Upper lobe of left lung (tissue), 6 donors: ENCODE data around the gene DGCR8. TPM values are rescaled to one million over a fixed set of nuclear protein-coding genes. Genes with fewer than 3 reads are reported as not detected.

ENCODE experiments used
- ATAC-seq, 2 donors: fragments of 200-7000 bp; cut with Tn5 transposase; one replicate each; pipeline ENCODE4 v1.9.1; 2022; ENCODE audit warnings: mild to moderate bottlenecking in 2 of 2, moderate library complexity in 2 of 2; ENCODE audit not compliant: low FRiP score in 2 of 2
- DNase-seq, 2 donors: peaks; one replicate each; pipeline ENCODE4 v3.0.0-alpha.2; 2019 to 2020
- H3K27ac ChIP-seq, 4 donors: fragments of 200-600 bp; sonication (generic); one replicate each; pipeline ENCODE4 v1.5.1; 2016 to 2019
- H3K27me3 ChIP-seq, 4 donors: fragments of 200-600 bp; sonication (generic); one replicate each; pipeline ENCODE4 v1.5.1; 2017 to 2019
- H3K36me3 ChIP-seq, 4 donors: fragments of 200-600 bp; sonication (generic); one replicate each; pipeline ENCODE4 v1.5.1; 2016 to 2019
- H3K4me1 ChIP-seq, 4 donors: fragments of 200-600 bp; sonication (generic); one replicate each; pipeline ENCODE4 v1.5.1; 2018 to 2019
- H3K4me3 ChIP-seq, 4 donors: fragments of 200-600 bp; sonication (generic); one replicate each; pipeline ENCODE4 v1.5.1; 2017 to 2019; ENCODE audit warnings: mild to moderate bottlenecking in 2 of 4, moderate library complexity in 1 of 4
- H3K9me3 ChIP-seq, 4 donors: fragments of 200-600 bp; sonication (generic); one replicate each; pipeline ENCODE4 v1.5.1; 2018 to 2019
- CTCF ChIP-seq, 6 experiments: fragments of 450-650 bp in 4 of 6; fragments of 200-600 bp in 2 of 6; sonication (generic) in 2 of 6; IDR thresholded peaks; one replicate each; pipeline ENCODE4 v1.5.1; 2016 to 2019; ENCODE audit warnings: antibody characterized with exemption in 6 of 6
- EP300 ChIP-seq, 4 donors: sonication (generic); formaldehyde crosslinking; IDR thresholded peaks; one replicate each; pipeline ENCODE4 v1.5.1; 2017; ENCODE audit warnings: antibody characterized with exemption in 4 of 4, control low read depth in 2 of 4
- POLR2A ChIP-seq, 4 donors: fragments of 450-650 bp; IDR thresholded peaks; one replicate each; pipeline ENCODE4 v1.5.1; 2016 to 2017; ENCODE audit warnings: antibody characterized with exemption in 4 of 4, mild to moderate bottlenecking in 2 of 4
- POLR2AphosphoS5 ChIP-seq, 2 donors: sonication (generic); formaldehyde crosslinking; IDR thresholded peaks; one replicate each; pipeline ENCODE4 v1.5.1; 2017; ENCODE audit warnings: antibody characterized with exemption in 2 of 2
- WGBS, 2 donors: methylation state at CpG; one replicate each; pipeline ENCODE4 v1.1.5; 2017 to 2018; 5-methylcytosine and 5-hydroxymethylcytosine counted together
- total RNA-seq, 6 donors: library from RNA; depleted of rRNA in 4 of 6; stranded (reverse); fragments of >200 nt in 4 of 6; gene quantifications; one replicate each; pipeline versions ENCODE4 v1.1.0 to v1.2.1, GENCODE V29; 2016 to 2021
- donor health status: DM: no; HTN: no; CAD: no; lungs with moderate emphysema.
- donor health status: DM: no; HTN: yes; CAD: no; lungs with severe emphysema.

The DGCR8 gene
- 10 to 100 TPM; 27.7 to 95.3 (median 33.1) TPM for total RNA-seq

GRCh38 chr22:20079745-20080444, at the start of gene DGCR8:
DGCR8 (plus strand) TSS chr22:20080241; CDS start chr22:20085964, 5,723 bp downstream.
- WGBS, 2 donors: 0% methylated on average over 7 to 20 of the region's 100 CpGs

GRCh38 chr22:20031732-20032406, 48.2 kb upstream of the DGCR8 start:
- Histone ChIP-seq H3K4me3 (no peak overlapping the region), H3K27ac (no peak overlapping the region), H3K27me3 (no peaks in the 10 kb centered on the region), H3K36me3 (peaks cover 0 to 21% (median 13%) of the 10 kb centered on the region in 4 donors), H3K9me3 (no peaks in the 10 kb centered on the region), H3K4me1 (peaks cover 16 to 35% (median 18%) of the 10 kb centered on the region in 4 donors)
- TF ChIP-seq POLR2A (IDR thresholded peaks at IDR 0.05): no peak
- TF ChIP-seq POLR2AphosphoS5 (IDR thresholded peaks at IDR 0.05): no peak
- no peak for TF ChIP-seq CTCF (IDR thresholded peaks at IDR 0.05)
- no peak for TF ChIP-seq EP300 (IDR thresholded peaks at IDR 0.05)
- 75 to 94% methylated on average over 9 to 15 of the region's 16 CpGs for WGBS, 2 donors
- peak in 1 of 2 donors; percentile 7 for ATAC-seq
- DNase-seq: no peak

More at GRCh38 chr22:20079745-20080444, at the start of gene DGCR8:
- Histone ChIP-seq H3K9me3 (no peaks in the 10 kb centered on the region), H3K36me3 (no peaks in the 10 kb centered on the region), H3K27ac (peak within 1 kb of the TSS; percentile 81 to 91 (median 90)), H3K4me1 (peaks cover 36 to 49% (median 46%) of the 10 kb centered on the region in 4 donors), H3K27me3 (no peaks in the 10 kb centered on the region), H3K4me3 (peak within 1 kb of the TSS; percentile 70 to 98 (median 83))
- TF ChIP-seq POLR2A (IDR thresholded peaks at IDR 0.05) (peak in 2 of 4 donors; percentile 53 to 76), POLR2AphosphoS5 (IDR thresholded peaks at IDR 0.05) (peak; percentile 66 to 91), CTCF (IDR thresholded peaks at IDR 0.05) (peak in 3 of 6 experiments; percentile 4 to 28 (median 22)), EP300 (IDR thresholded peaks at IDR 0.05) (peak in 1 of 4 donors; percentile 70)
- ATAC-seq: peak; percentile 95 to 97
- peak; percentile 94 to 97 for DNase-seq

GRCh38 chr22:20032407-20032991, 47.5 kb upstream of the DGCR8 start:
- Histone ChIP-seq H3K27me3 (no peaks in the 10 kb centered on the region), H3K9me3 (no peaks in the 10 kb centered on the region), H3K36me3 (peaks cover 0 to 27% (median 19%) of the 10 kb centered on the region in 4 donors), H3K4me1 (peaks cover 16 to 35% (median 18%) of the 10 kb centered on the region in 4 donors), H3K4me3 (no peak overlapping the region), H3K27ac (no peak overlapping the region)
- no peak for TF ChIP-seq POLR2AphosphoS5 (IDR thresholded peaks at IDR 0.05)
- no peak for TF ChIP-seq POLR2A (IDR thresholded peaks at IDR 0.05)
- TF ChIP-seq CTCF (IDR thresholded peaks at IDR 0.05): no peak
- no peak for TF ChIP-seq EP300 (IDR thresholded peaks at IDR 0.05)
- peak in 1 of 2 donors; percentile 11 for ATAC-seq
- no peak for DNase-seq
- WGBS, 2 donors: 90% methylated on average over 7 of the region's 7 CpGs; no CpG with 5 or more reads in 1 of the 2 donors

- H3K27ac ChIP-seq: no peak overlapping the region
- peaks cover 0 to 34% (median 23%) of the 10 kb centered on the region in 4 donors for H3K36me3 ChIP-seq
- H3K4me1 ChIP-seq: peaks cover 16 to 35% (median 18%) of the 10 kb centered on the region in 4 donors
- H3K9me3 ChIP-seq: no peaks in the 10 kb centered on the region
- WGBS, 2 donors: 68 to 75% methylated on average over 8 to 14 of the region's 14 CpGs
- no peak for ATAC-seq
- no peak for DNase-seq
- TF ChIP-seq POLR2AphosphoS5 (IDR thresholded peaks at IDR 0.05) (no peak), CTCF (IDR thresholded peaks at IDR 0.05) (no peak), EP300 (IDR thresholded peaks at IDR 0.05) (no peak), POLR2A (IDR thresholded peaks at IDR 0.05) (no peak)
- no peak overlapping the region for H3K4me3 ChIP-seq
- H3K27me3 ChIP-seq: no peaks in the 10 kb centered on the region
Measured at GRCh38 chr22:20033045-20033706, 46.9 kb upstream of the DGCR8 start.
